GM23338 (cell line): ENCODE measurements around the gene TMPRSS13.

Experiments
- CREB1 ChIP-seq: fragments of 250-450 bp; sonication (Bioruptor Pico); IDR thresholded peaks from 2 replicates; pipeline ENCODE4 v1.5.0; 2020; ENCODE audit warnings: low read depth, mild to moderate bottlenecking, moderate library complexity
- CTCF ChIP-seq, 2 experiments: fragments of 200-600 bp in 1 of 2; sonication (generic) in 1 of 2; conservative IDR thresholded peaks; 2 replicates each; pipeline versions ENCODE4 v1.5.1 to v1.6.1; 2016 to 2017; ENCODE audit warnings: antibody characterized with exemption in 2 of 2, low read depth in 2 of 2, mild to moderate bottlenecking in 2 of 2, moderate library complexity in 1 of 2
- ETS1 ChIP-seq: IDR thresholded peaks from 2 replicates; pipeline ENCODE4 v1.6.1; 2016; ENCODE audit warnings: antibody characterized with exemption
- EZH2 ChIP-seq: fragments of 200-600 bp; sonication (generic); IDR thresholded peaks from one replicate; pipeline ENCODE4 v1.8.0; 2017; ENCODE audit warnings: antibody characterized with exemption, mild to moderate bottlenecking, low read depth; ENCODE audit not compliant: unreplicated experiment
- EZH2phosphoT487 ChIP-seq: fragments of 200-600 bp; sonication (generic); IDR thresholded peaks from one replicate; pipeline ENCODE4 v1.8.1; 2018; ENCODE audit warnings: antibody characterized with exemption; ENCODE audit not compliant: unreplicated experiment
- JUNB ChIP-seq: IDR thresholded peaks from one replicate; pipeline ENCODE4 v1.6.1; 2016; ENCODE audit warnings: antibody characterized with exemption; ENCODE audit not compliant: unreplicated experiment
- POLR2AphosphoS5 ChIP-seq: IDR thresholded peaks from 2 replicates; pipeline ENCODE4 v1.6.1; 2016; ENCODE audit warnings: antibody characterized with exemption, low read depth
- REST ChIP-seq: IDR thresholded peaks from one replicate; pipeline ENCODE4 v1.6.1; 2018; ENCODE audit warnings: antibody characterized with exemption; ENCODE audit not compliant: unreplicated experiment
- ZNF114 ChIP-seq: fragments of 250-450 bp; sonication (Bioruptor Pico); IDR thresholded peaks from 2 replicates; pipeline ENCODE4 v1.5.0; 2020; ENCODE audit warnings: mild to moderate bottlenecking, moderate library complexity

GRCh38 chr11:117852309-117852708 is 76.9 kb downstream of the TMPRSS13 start:
- TF ChIP-seq EZH2phosphoT487, result no peak
- TF ChIP-seq CTCF (conservative IDR thresholded peaks at IDR 0.05; ENCODE audit: low read depth in 2 of 2), result no peak
- TF ChIP-seq EZH2, result no peak
- TF ChIP-seq ZNF114 (CRISPR knock-in tag), result no peak
- TF ChIP-seq POLR2AphosphoS5, result no peak
- TF ChIP-seq JUNB, result no peak
- TF ChIP-seq CREB1 (CRISPR knock-in tag), result no peak
- no peak for TF ChIP-seq ETS1
- TF ChIP-seq REST, result no peak
